HG02840 (cell line): ENCODE results near the gene PPP2R5B.

Experiments used
- ATAC-seq: cut with Tn5 transposase; IDR thresholded peaks from one replicate; pipeline ENCODE4 v1.9.1; 2021; ENCODE audit warnings: mild to moderate bottlenecking, moderate library complexity, moderate number of reproducible peaks; ENCODE audit not compliant: unreplicated experiment, low FRiP score

PPP2R5B gene

GRCh38 chr11:64888406-64888728 is 36.1 kb upstream of the PPP2R5B start:
- no peak for ATAC-seq

GRCh38 chr11:64888729-64889511 is 35.6 kb upstream of the PPP2R5B start:
- ATAC-seq, result no peak

GRCh38 chr11:64890522-64890939 is 34.0 kb upstream of the PPP2R5B start:
- no peak for ATAC-seq

- ATAC-seq, result no peak
Observed at GRCh38 chr11:64891215-64891848, 33.2 kb upstream of the PPP2R5B start.

GRCh38 chr11:64891880-64892279 is 32.6 kb upstream of the PPP2R5B start:
- no peak for ATAC-seq

GRCh38 chr11:64892411-64892831 is 32.1 kb upstream of the PPP2R5B start:
- no peak for ATAC-seq

GRCh38 chr11:64892838-64893193 is 31.7 kb upstream of the PPP2R5B start:
- no peak for ATAC-seq

- no peak for ATAC-seq
Observed at GRCh38 chr11:64893194-64894069, 31.1 kb upstream of the PPP2R5B start.

GRCh38 chr11:64894070-64894811 is 30.2 kb upstream of the PPP2R5B start:
- no peak for ATAC-seq

GRCh38 chr11:64894812-64895452 is 29.6 kb upstream of the PPP2R5B start:
- ATAC-seq, result no peak

GRCh38 chr11:64896448-64897022 is 28.0 kb upstream of the PPP2R5B start:
- no peak for ATAC-seq

- no peak for ATAC-seq
Observed at GRCh38 chr11:64897381-64898075, 27.0 kb upstream of the PPP2R5B start.

- ATAC-seq, result no peak
Observed at GRCh38 chr11:64898076-64898445, 26.4 kb upstream of the PPP2R5B start.

- ATAC-seq, result no peak
Observed at GRCh38 chr11:64898541-64898940, 25.9 kb upstream of the PPP2R5B start.

- no peak for ATAC-seq
Observed at GRCh38 chr11:64900263-64900678, 24.2 kb upstream of the PPP2R5B start.

GRCh38 chr11:64900774-64901173 is 23.7 kb upstream of the PPP2R5B start:
- ATAC-seq, result no peak

- no peak for ATAC-seq
Observed at GRCh38 chr11:64902102-64902900, 22.2 kb upstream of the PPP2R5B start.

- no peak for ATAC-seq
Observed at GRCh38 chr11:64903291-64903833, 21.1 kb upstream of the PPP2R5B start.
